ENCODE measurements around the gene ZNF33B.

The ZNF33B gene

GRCh38 chr10:42543840-42544372, 94.5 kb downstream of the ZNF33B start:
- peaks cover 15 to 48% of the 10 kb centered on the region in 2 donors for H3K9me3 ChIP-seq (ENCODE audit: control insufficient read depth in 1 of 2, low read length in 2 of 2)

More at GRCh38 chr10:42543840-42544372, 94.5 kb downstream of the ZNF33B start:
- no peaks in the 10 kb centered on the region for H3K27me3 ChIP-seq (ENCODE audit: control insufficient read depth in 1 of 2, insufficient read depth in 2 of 2, low read length in 2 of 2)
- no peak overlapping the region for H3K4me3 ChIP-seq (ENCODE audit: low read depth in 1 of 2, low read length in 2 of 2)
- H3K9ac ChIP-seq (ENCODE audit: low read depth in 1 of 2, low read length in 2 of 2), result no peak overlapping the region
- no peaks in the 10 kb centered on the region for H3K4me1 ChIP-seq (ENCODE audit: control insufficient read depth in 1 of 2, insufficient read depth in 2 of 2, low read length in 2 of 2)
- peaks cover 0 to 12% of the 10 kb centered on the region in 2 donors for H3K36me3 ChIP-seq (ENCODE audit: control insufficient read depth in 1 of 2, insufficient read depth in 2 of 2, low read length in 2 of 2)
- H3K27ac ChIP-seq (ENCODE audit: low read depth, low read length), result no peak overlapping the region
